HEK293T (cell line): ENCODE measurements around the gene BCAR1.

ENCODE experiments used
- CTCF ChIA-PET: fragments of 350-600 bp; formaldehyde crosslinking; extraction: SDS; loops from one replicate; lab custom pipeline; 2021; ENCODE audit warnings: antibody characterized with exemption, inconsistent platforms; lab: Yijun Ruan, JAX
- POLR2A ChIA-PET: fragments of 350-600 bp; formaldehyde crosslinking; extraction: SDS; loops from one replicate; lab custom pipeline; 2020; ENCODE audit warnings: antibody characterized with exemption, inconsistent platforms; lab: Yijun Ruan, JAX
- DNase-seq: peaks from one replicate; pipeline ENCODE4 v3.0.0; 2012; ENCODE audit warnings: mixed read lengths; ENCODE audit errors: extremely low spot score
- ARNT ChIP-seq: fragments of 450-650 bp; IDR thresholded peaks from 2 replicates; pipeline ENCODE4 v1.6.1; 2017; ENCODE audit warnings: mild to moderate bottlenecking
- BHLHE40 ChIP-seq: fragments of 450-650 bp; IDR thresholded peaks from 2 replicates; pipeline ENCODE4 v1.6.1; 2016; ENCODE audit warnings: mild to moderate bottlenecking, moderate library complexity, borderline replicate concordance
- CTBP1 ChIP-seq: fragments of 450-650 bp; IDR thresholded peaks from 2 replicates; pipeline ENCODE4 v1.6.1; 2016; ENCODE audit warnings: borderline replicate concordance
- ELF4 ChIP-seq: fragments of 450-650 bp; IDR thresholded peaks from 2 replicates; pipeline ENCODE4 v1.6.1; 2017; ENCODE audit warnings: antibody characterized with exemption
- FOXA1 ChIP-seq: fragments of 450-650 bp; IDR thresholded peaks from 2 replicates; pipeline ENCODE4 v1.6.1; 2016; ENCODE audit warnings: mild to moderate bottlenecking
- FOXK2 ChIP-seq: fragments of 450-650 bp; IDR thresholded peaks from 2 replicates; pipeline ENCODE4 v1.6.1; 2016; ENCODE audit warnings: mild to moderate bottlenecking
- FOXM1 ChIP-seq: fragments of 450-650 bp; IDR thresholded peaks from 2 replicates; pipeline ENCODE4 v1.6.1; 2017; ENCODE audit warnings: mild to moderate bottlenecking, borderline replicate concordance
- HDGF ChIP-seq: fragments of 450-650 bp; IDR thresholded peaks from 2 replicates; pipeline ENCODE4 v1.6.1; 2017; ENCODE audit warnings: antibody characterized with exemption, borderline replicate concordance
- L3MBTL2 ChIP-seq: fragments of 450-650 bp; conservative IDR thresholded peaks from 2 replicates; pipeline ENCODE4 v1.6.1; 2016; ENCODE audit warnings: mild to moderate bottlenecking
- LEF1 ChIP-seq: fragments of 450-650 bp; IDR thresholded peaks from 2 replicates; pipeline ENCODE4 v1.6.1; 2017; ENCODE audit warnings: mild to moderate bottlenecking, borderline replicate concordance
- NFRKB ChIP-seq: fragments of 450-650 bp; IDR thresholded peaks from 2 replicates; pipeline ENCODE4 v1.6.1; 2016; ENCODE audit warnings: mild to moderate bottlenecking, moderate library complexity
- PKNOX1 ChIP-seq: fragments of 450-650 bp; IDR thresholded peaks from 2 replicates; pipeline ENCODE4 v1.6.1; 2016
- SP1 ChIP-seq: fragments of 450-650 bp; IDR thresholded peaks from 2 replicates; pipeline ENCODE4 v1.6.1; 2017
- SUZ12 ChIP-seq: fragments of 450-650 bp; IDR thresholded peaks from 2 replicates; pipeline ENCODE4 v1.6.1; 2016; ENCODE audit warnings: mild to moderate bottlenecking
- TARDBP ChIP-seq: fragments of 450-650 bp; IDR thresholded peaks from 2 replicates; pipeline ENCODE4 v1.6.1; 2016
- ZNF384 ChIP-seq: fragments of 450-650 bp; IDR thresholded peaks from 2 replicates; pipeline ENCODE4 v1.6.1; 2016

The BCAR1 gene

GRCh38 chr16:75204410-75204758 lies 47.0 kb downstream of the BCAR1 start:
- no peak for DNase-seq
- TF ChIP-seq SP1: no peak
- TF ChIP-seq FOXK2: no peak
- no peak for TF ChIP-seq FOXA1
- no peak for TF ChIP-seq ZNF384
- no peak for TF ChIP-seq LEF1
- no peak for TF ChIP-seq ARNT
- TF ChIP-seq ELF4: no peak
- no peak for TF ChIP-seq NFRKB
- no peak for TF ChIP-seq CTBP1
- TF ChIP-seq BHLHE40: no peak
- no peak for TF ChIP-seq FOXM1
- TF ChIP-seq PKNOX1: no peak
- TF ChIP-seq L3MBTL2: no peak
- POLR2A ChIA-PET: no interaction called here
- CTCF ChIA-PET: no interaction called here

GRCh38 chr16:75203667-75204409 lies 47.6 kb downstream of the BCAR1 start:
- POLR2A ChIA-PET: interaction anchor here (0.6 kb wide), 1 partner anchor 62 kb away, joined by 3 read pairs; no protein-coding TSS in a partner anchor
- TF ChIP-seq SP1: no peak
- TF ChIP-seq PKNOX1: no peak
- TF ChIP-seq FOXK2: no peak
- no peak for TF ChIP-seq LEF1
- CTCF ChIA-PET: no interaction called here
- DNase-seq: no peak

- ChIA-PET POLR2A (interaction anchor here (0.6 kb wide), 1 partner anchor 63 kb away, joined by 3 read pairs; no protein-coding TSS in a partner anchor), CTCF (no interaction called here)
- no peak for DNase-seq
- TF ChIP-seq SP1 (no peak), TARDBP (no peak), CTBP1 (no peak), ARNT (no peak), PKNOX1 (no peak), L3MBTL2 (no peak), FOXA1 (no peak), BHLHE40 (no peak), LEF1 (no peak), SUZ12 (no peak), NFRKB (no peak), FOXM1 (no peak), ELF4 (no peak), ZNF384 (no peak), HDGF (no peak), FOXK2 (no peak)
Measured at GRCh38 chr16:75203096-75203495, 48.3 kb downstream of the BCAR1 start.

GRCh38 chr16:75202069-75202590 lies 49.3 kb downstream of the BCAR1 start:
- no peak for DNase-seq
- no peak for TF ChIP-seq L3MBTL2
- TF ChIP-seq NFRKB: no peak
- TF ChIP-seq PKNOX1: no peak
- no peak for TF ChIP-seq CTBP1
- no peak for TF ChIP-seq FOXA1
- ChIA-PET POLR2A (no interaction called here), CTCF (no interaction called here)

- DNase-seq: no peak
- CTCF ChIA-PET: interaction anchor here (1.3 to 1.5 kb wide), 2 partner anchors 187 to 204 kb away, joined by 4 to 5 read pairs; no protein-coding TSS in a partner anchor
- POLR2A ChIA-PET: no interaction called here
Measured at GRCh38 chr16:75198135-75198600, 53.3 kb downstream of the BCAR1 start.

GRCh38 chr16:75197522-75198134 lies 53.8 kb downstream of the BCAR1 start:
- DNase-seq: no peak
- ChIA-PET POLR2A (no interaction called here), CTCF (no interaction called here)
- TF ChIP-seq NFRKB (no peak), TARDBP (no peak), LEF1 (no peak), ARNT (no peak), SUZ12 (no peak), HDGF (no peak), L3MBTL2 (no peak), FOXM1 (no peak), BHLHE40 (no peak), FOXA1 (no peak), PKNOX1 (no peak), ZNF384 (no peak), CTBP1 (no peak), ELF4 (no peak)

More at GRCh38 chr16:75198135-75198600, 53.3 kb downstream of the BCAR1 start:
- no peak for TF ChIP-seq SUZ12
- no peak for TF ChIP-seq SP1
- TF ChIP-seq BHLHE40: no peak
